Stimulated activated CD8-positive, alpha-beta memory T cell treated with anti-CD3 and anti-CD28 coated beads, Interleukin-15, amount 100 ng/mL, for 24 hours (primary cell): ENCODE results near the gene GIMAP5.
A peak's percentile ranks its signal among the peaks of the same experiment; 100 is the strongest.
"Not testable (repeated sequence)": the region's sequence is repeated elsewhere in the genome, so short reads cannot be mapped to it uniquely, and the experiment has no call there.

Source experiments
- DNase-seq: peaks from one replicate; pipeline ENCODE4 v3.0.0-alpha.2; 2020; ENCODE audit warnings: low read depth

The GIMAP5 gene

GRCh38 chr7:150774131-150774530, 36.9 kb downstream of the GIMAP5 start:
- not testable (repeated sequence) for DNase-seq

DNA sequence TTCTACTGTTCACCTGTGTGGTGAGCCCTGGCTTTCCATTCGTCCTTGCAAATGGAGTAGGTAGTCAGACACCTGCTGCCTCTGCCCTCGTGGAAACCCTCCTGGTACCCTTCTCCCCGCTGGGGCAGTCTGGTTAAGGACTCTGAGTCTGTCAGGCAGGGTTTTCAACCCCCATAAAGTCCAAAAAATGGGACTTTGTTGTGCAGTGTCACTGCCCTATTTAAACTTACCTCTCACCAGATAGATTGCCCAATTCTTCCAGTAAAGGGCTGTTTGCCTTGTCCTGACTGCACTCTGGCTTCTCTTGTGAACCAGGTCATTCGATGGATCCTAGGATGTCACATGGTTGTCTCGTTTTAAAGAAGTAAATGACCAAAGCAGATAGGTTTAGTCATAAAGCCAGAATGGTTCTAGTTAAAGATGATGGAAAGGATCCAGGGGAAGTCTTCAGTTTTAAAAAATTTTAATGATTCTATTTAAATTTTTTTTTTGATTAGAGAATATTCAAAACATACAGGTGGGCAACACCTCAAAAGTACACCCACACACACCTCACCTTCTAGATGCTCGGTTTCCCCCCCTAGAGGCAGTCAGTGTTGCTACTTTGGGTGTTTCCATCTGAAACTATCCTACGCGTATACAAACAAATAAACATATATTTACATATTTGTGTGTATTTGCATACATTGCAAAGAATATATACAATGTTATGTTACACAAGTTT, 41.0 kb downstream of the GIMAP5 start:
- DNase-seq: no peak

- DNase-seq: peak; percentile 59
These were observed 41.6 kb downstream of the GIMAP5 start for GRCh38 chr7:150778738-150779301.

GRCh38 chr7:150780292-150780691, 43.1 kb downstream of the GIMAP5 start:
- no peak for DNase-seq

DNA sequence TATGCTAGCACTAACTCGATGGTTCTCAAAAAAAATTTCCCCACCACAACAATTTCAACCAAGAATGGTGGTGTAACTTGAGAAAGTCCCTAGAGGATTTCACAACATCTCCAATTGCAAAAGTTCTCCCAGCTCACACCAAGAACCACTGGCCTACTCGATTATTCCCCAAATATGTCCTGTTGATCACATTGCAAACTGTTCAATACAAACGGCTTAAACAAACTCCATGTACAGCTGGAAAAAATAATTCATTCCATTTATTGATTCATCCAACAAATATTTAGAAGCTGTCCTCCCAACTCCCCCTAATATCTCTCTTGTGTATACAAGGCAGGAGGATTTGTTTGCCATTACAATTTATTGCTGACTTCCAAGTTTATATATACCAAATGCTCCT, 43.9 kb downstream of the GIMAP5 start:
- no peak for DNase-seq

GRCh38 chr7:150781961-150782360, 44.7 kb downstream of the GIMAP5 start:
- no peak for DNase-seq

DNA sequence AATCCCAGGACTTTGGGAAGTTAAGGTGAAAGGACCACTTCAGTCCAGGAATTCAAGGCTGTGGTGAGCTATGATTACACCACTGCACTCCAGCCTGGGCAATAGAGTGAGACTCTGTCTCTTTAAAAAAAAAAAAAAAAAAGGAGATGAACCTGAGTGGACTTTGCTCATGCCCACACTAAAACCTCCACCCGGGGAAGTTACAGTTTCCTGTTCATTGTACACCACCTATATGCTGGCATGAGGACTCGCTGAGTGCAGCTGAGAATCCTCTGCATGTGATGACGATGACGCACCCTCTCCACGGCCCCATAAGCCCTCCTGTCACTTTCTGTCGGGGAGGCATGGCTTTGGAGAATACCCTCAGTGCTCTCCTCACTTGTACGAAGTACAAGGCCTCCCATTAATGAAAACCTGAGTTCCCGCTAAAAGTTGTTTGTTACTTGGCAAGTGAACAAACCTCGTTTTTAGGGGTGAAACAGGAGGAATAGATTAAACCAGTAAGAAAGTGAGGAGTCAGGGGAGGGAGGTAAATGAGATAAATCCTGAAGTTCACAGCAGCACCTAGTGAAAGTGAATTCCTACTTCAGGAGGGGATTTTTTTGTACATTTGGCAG, 47.0 kb downstream of the GIMAP5 start:
- DNase-seq: no peak

GRCh38 chr7:150784954-150785353, 47.7 kb downstream of the GIMAP5 start:
- DNase-seq: no peak

DNA sequence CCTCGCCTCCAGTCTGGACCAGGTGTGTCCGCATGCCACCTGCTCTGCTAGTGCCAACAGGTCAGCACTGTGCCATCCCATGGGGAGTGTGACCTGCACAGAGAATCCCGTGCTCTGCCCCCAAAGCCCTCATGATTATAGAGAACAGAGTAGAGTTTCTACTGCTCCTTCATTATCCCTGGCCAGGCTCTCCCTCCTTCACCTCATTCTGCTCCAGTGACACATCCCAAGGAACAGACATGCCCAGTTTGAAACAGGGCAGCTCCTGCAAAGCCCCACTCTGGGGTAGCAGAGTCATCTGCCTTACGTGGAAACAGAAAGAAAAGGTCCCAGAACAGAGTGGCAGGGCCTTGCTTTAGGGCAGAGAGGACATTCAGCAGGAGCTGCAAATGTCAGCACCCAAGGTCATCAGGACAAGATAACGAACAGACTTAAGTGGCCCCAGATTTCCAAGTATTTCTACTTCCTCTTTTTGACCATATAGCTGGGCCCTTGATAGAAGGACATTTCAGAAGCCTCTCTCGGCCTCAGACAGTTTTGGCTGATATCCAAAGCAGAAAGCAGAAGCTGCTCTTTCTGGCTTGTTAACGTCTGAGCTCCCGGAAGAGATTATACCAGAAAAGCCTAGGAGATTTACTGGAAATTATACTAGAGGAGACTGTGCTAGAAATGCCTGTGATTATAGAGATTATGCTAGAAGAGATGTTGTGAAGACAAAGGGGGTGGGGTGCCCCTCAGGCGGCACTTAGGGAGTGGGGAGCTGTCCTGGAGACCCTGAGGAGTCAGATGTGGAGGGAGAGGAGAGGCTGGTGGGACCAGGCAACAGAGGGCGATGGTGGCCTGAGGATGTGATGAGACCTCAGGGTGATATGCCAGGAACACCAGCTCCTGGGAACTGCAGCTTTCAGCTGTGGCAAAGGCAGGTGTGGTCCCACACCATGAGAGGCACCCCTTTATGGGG, 50.4 kb downstream of the GIMAP5 start:
- DNase-seq: no peak

GRCh38 chr7:150788474-150789269, 51.5 kb downstream of the GIMAP5 start:
- no peak for DNase-seq

GRCh38 chr7:150790416-150791075, 53.3 kb downstream of the GIMAP5 start:
- DNase-seq: no peak

DNA sequence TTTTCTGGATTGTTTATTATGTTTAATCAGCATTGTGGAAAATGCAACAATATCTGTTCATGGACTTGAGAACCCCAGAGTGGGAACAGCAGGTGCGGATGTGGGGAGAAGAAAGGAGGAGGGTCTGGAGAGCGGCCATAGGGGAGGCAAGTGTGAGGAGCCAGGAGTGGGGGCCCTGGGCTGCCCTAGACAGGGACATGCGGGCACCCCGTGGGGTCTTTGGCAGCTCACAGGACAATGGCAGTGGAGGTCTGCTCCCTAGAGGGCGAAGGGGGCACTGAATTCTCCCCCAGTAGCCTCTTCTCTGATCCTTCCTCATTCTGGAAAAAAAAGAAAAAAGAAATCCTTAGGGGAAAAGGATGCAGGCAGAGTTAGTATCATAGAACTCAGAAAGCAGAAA, 54.1 kb downstream of the GIMAP5 start:
- DNase-seq: no peak

GRCh38 chr7:150791746-150792452, 54.7 kb downstream of the GIMAP5 start:
- no peak for DNase-seq
